IPS-NIHi7 (cell line): ENCODE results near the gene TAPBP.
"Not testable (repeated sequence)": the region's sequence is repeated elsewhere in the genome, so short reads cannot be mapped to it uniquely, and the experiment has no call there.

Experiments used
- DNase-seq: peaks from one replicate; pipeline ENCODE4 v3.0.0; 2012; ENCODE audit warnings: mixed read lengths; ENCODE audit errors: extremely low spot score

TAPBP gene

GRCh38 chr6:33313709-33314514, at the start of gene TAPBP:
Gene TAPBP, minus strand, starts transcription at chr6:33314078. Its CDS starts 37 bp downstream, at chr6:33314041.
- DNase-seq: peak; percentile 25

GRCh38 chr6:33363486-33363885, 49.6 kb upstream of the TAPBP start:
- not testable (repeated sequence) for DNase-seq

- DNase-seq: no peak
Measured at GRCh38 chr6:33359331-33359730, 45.5 kb upstream of the TAPBP start.

GRCh38 chr6:33357160-33357871, 43.4 kb upstream of the TAPBP start:
- not testable (repeated sequence) for DNase-seq

GRCh38 chr6:33356295-33356694, 42.4 kb upstream of the TAPBP start:
- DNase-seq: no peak

- DNase-seq: not testable (repeated sequence)
Measured at GRCh38 chr6:33355860-33356259, 42.0 kb upstream of the TAPBP start.

GRCh38 chr6:33347816-33348215, 33.9 kb upstream of the TAPBP start:
- no peak for DNase-seq

GRCh38 chr6:33346972-33347371, 33.1 kb upstream of the TAPBP start:
- not testable (repeated sequence) for DNase-seq

- DNase-seq: peak; percentile 73
Measured at GRCh38 chr6:33344701-33345697, 31.1 kb upstream of the TAPBP start.

GRCh38 chr6:33343953-33344611, 30.2 kb upstream of the TAPBP start:
- no peak for DNase-seq

GRCh38 chr6:33343606-33343952, 29.7 kb upstream of the TAPBP start:
- not testable (repeated sequence) for DNase-seq

- DNase-seq: no peak
Measured at GRCh38 chr6:33339193-33339592, 25.3 kb upstream of the TAPBP start.

GRCh38 chr6:33336495-33336894, 22.6 kb upstream of the TAPBP start:
- no peak for DNase-seq

GRCh38 chr6:33335916-33336315, 22.0 kb upstream of the TAPBP start:
- no peak for DNase-seq

GRCh38 chr6:33333666-33334065, 19.8 kb upstream of the TAPBP start:
- no peak for DNase-seq

GRCh38 chr6:33330736-33331135, 16.9 kb upstream of the TAPBP start:
- no peak for DNase-seq

- DNase-seq: no peak
Measured at GRCh38 chr6:33329058-33329457, 15.2 kb upstream of the TAPBP start.

- DNase-seq: no peak
Measured at GRCh38 chr6:33324125-33324524, 10.2 kb upstream of the TAPBP start.

- DNase-seq: no peak
Measured at GRCh38 chr6:33323623-33323948, 9.7 kb upstream of the TAPBP start.

- DNase-seq: no peak
Measured at GRCh38 chr6:33321227-33321626, 7.3 kb upstream of the TAPBP start.
